ENCODE measurements around the gene FAAP20. TPM values are rescaled to one million over a fixed set of nuclear protein-coding genes. Genes with fewer than 3 reads are reported as not detected.

FAAP20 gene
- total and polyA plus RNA-seq, 2 of the 8 experiments (the other 6 are each of a cell fraction or from before 2014, with no cell fraction given), result 58.4 to 99.8 TPM

DNA sequence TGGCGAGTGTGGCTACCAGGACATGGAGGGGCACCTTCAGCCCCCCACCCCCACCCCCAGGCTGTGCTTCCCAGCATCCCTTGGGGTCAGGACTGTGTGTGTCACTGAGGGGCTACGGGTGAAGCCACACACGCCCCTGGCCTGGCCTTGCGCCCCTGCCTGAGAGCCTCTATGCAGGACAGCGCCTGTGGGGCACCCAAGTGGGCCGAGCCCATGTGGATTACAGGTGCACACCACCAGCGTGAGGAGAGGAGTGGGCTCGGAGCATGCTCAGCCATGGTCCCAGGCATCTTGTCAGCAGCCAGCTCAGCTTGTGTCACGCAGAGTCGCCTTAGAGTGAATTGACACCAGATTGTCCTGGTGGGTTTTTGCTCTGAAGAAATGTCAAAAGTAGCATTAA lies 27.9 kb downstream of the FAAP20 start:
- H4K8ac ChIP-seq (ENCODE audit: extremely low read depth, insufficient read depth, low read length), result peak overlapping the region; percentile 71; the same call in 1 of the 2 replicates
- no peaks in the 10 kb centered on the region; a peak in 1 of 4 replicates for H3K79me2 ChIP-seq (ENCODE audit: control insufficient read depth in 1 of 2, insufficient read depth in 2 of 2, low read length in 2 of 2)
- H3K23me2 ChIP-seq (ENCODE audit: low read depth, low read length), result no peaks in the 10 kb centered on the region
- no peak overlapping the region for H3K27ac ChIP-seq (ENCODE audit: low read depth, low read length)
- H3K18ac ChIP-seq (ENCODE audit: extremely low read depth, low read length), result no peak overlapping the region
- TF ChIP-seq TBP (IDR thresholded peaks at IDR 0.05; ENCODE audit: low read depth, low read length), result no peak
- no peak overlapping the region for H3K14ac ChIP-seq (ENCODE audit: insufficient read length)
- no peak overlapping the region for H4K5ac ChIP-seq (ENCODE audit: insufficient read length, low read depth, low read length)
- H3K56ac ChIP-seq (replicated peaks; ENCODE audit: insufficient read length, low read depth, low read length), result no peak overlapping the region
- no peak overlapping the region for H2BK120ac ChIP-seq (replicated peaks; ENCODE audit: low read depth, low read length)
- DNase-seq (ENCODE audit: low read depth in 1 of 2, low spot score in 2 of 2) (no peak), FAIRE-seq (no peak)
- no peak overlapping the region for H4K91ac ChIP-seq (replicated peaks; ENCODE audit: insufficient read length, low read length)
- H2AFZ ChIP-seq (ENCODE audit: low read length), result no peak overlapping the region
- H2BK5ac ChIP-seq (ENCODE audit: low read depth, low read length), result no peak overlapping the region
- H3K4me1 ChIP-seq (replicated peaks in 1 of 4; ENCODE audit: control insufficient read depth in 3 of 4, insufficient read depth in 4 of 4, low read length in 3 of 4), result peaks cover 0 to 3% (median 0%) of the 10 kb centered on the region in 4 experiments; a peak in 2 of 7 replicates
- no peak overlapping the region for H2BK20ac ChIP-seq (ENCODE audit: low read length)
- H2BK15ac ChIP-seq (ENCODE audit: low read length), result no peak overlapping the region
- H3K36me3 ChIP-seq (ENCODE audit: control insufficient read depth in 2 of 4, insufficient read depth in 4 of 4, low read length in 3 of 4), result peaks cover 0 to 5% (median 0%) of the 10 kb centered on the region in 4 experiments; a peak in 1 of 8 replicates
- H2BK12ac ChIP-seq (ENCODE audit: low read depth, low read length), result no peak overlapping the region
- H3K9ac ChIP-seq (replicated peaks in 1 of 4; ENCODE audit: extremely low read depth in 1 of 4, low read depth in 3 of 4, low read length in 3 of 4), result no peak overlapping the region
- no peaks in the 10 kb centered on the region; the same call in none of the 2 replicates for H3K79me1 ChIP-seq (ENCODE audit: low read depth, low read length)
- no peak overlapping the region for H3K23ac ChIP-seq (ENCODE audit: insufficient read length)
- WGBS, 2 experiments (ENCODE audit: extremely low coverage in 1 of 2, insufficient coverage in 1 of 2, insufficient read length in 1 of 2, insufficient replicate concordance in 2 of 2, low coverage in 1 of 2, low lambda C conversion rate in 2 of 2, missing lambda C conversion rate in 1 of 2), result 91% methylated on average over 7 of the region's 10 CpGs; no CpG with 5 or more reads in 1 of the 2 experiments
- POLR2A ChIA-PET (ENCODE audit: partially characterized antibody), result interaction anchor here (1.0 kb wide), 1 partner anchor 12 kb away, joined by 3 read pairs; no protein-coding TSS in a partner anchor
- H3K4me2 ChIP-seq (ENCODE audit: insufficient read depth in 1 of 2, low read depth in 2 of 2, low read length in 2 of 2), result no peak overlapping the region
- no peaks in the 10 kb centered on the region for H3K9me3 ChIP-seq (ENCODE audit: insufficient read depth in 2 of 2, low read depth in 1 of 2, low read length in 1 of 2)
- H4K20me1 ChIP-seq (replicated peaks in 1 of 2; ENCODE audit: control insufficient read depth in 1 of 2, insufficient read depth in 2 of 2, low read length in 2 of 2), result peaks cover 0 to 5% of the 10 kb centered on the region in 2 experiments
- no peaks in the 10 kb centered on the region for H3K27me3 ChIP-seq (replicated peaks in 1 of 4; ENCODE audit: control insufficient read depth in 3 of 4, extremely low read depth in 1 of 4, insufficient read depth in 3 of 4, low read length in 3 of 4)
- CTCF ChIA-PET (ENCODE audit: partially characterized antibody), result interaction anchor here (1.3 kb wide), 1 partner anchor 58 kb away, joined by 4 read pairs; no protein-coding TSS in a partner anchor
- H2AK5ac ChIP-seq (ENCODE audit: low read depth, low read length), result no peak overlapping the region
- no peak overlapping the region for H3K4ac ChIP-seq (replicated peaks; ENCODE audit: insufficient read length, low read depth, low read length)
- H3K4me3 ChIP-seq (ENCODE audit: extremely low read depth in 1 of 4, insufficient read depth in 2 of 4, low read depth in 3 of 4, low read length in 4 of 4), result no peak overlapping the region

Data from H1 (cell line).